Tibial artery (tissue), 4 donors: Measurements from ENCODE around the gene PRRX2.

ENCODE experiments used
- DNase-seq, 2 donors: peaks; one replicate each; pipeline ENCODE4 v3.0.0-alpha.2; 2019
- H3K27ac ChIP-seq, 2 donors: fragments of 200-600 bp; sonication (generic) in 1 of 2; 1 replicate in 1 of 2; 2 replicates in 1 of 2; pipeline ENCODE4 v1.5.1; 2018 to 2019; ENCODE audit warnings: mild to moderate bottlenecking in 1 of 2
- H3K27me3 ChIP-seq, 2 donors: fragments of 200-600 bp; sonication (generic) in 1 of 2; one replicate each; pipeline versions ENCODE4 v1.5.1 to v1.6.0; 2016 to 2019
- H3K36me3 ChIP-seq, 3 donors: fragments of 200-600 bp; sonication (generic) in 2 of 3; one replicate each; pipeline ENCODE4 v1.5.1; 2016 to 2019; ENCODE audit warnings: mild to moderate bottlenecking in 2 of 3
- H3K4me1 ChIP-seq, 4 donors: fragments of 200-600 bp; sonication (generic) in 2 of 4; 1 replicate in 3 of 4; 2 replicates in 1 of 4; pipeline ENCODE4 v1.5.1; 2016 to 2019
- H3K4me3 ChIP-seq, 2 donors: fragments of 200-600 bp; sonication (generic) in 1 of 2; 1 replicate in 1 of 2; 2 replicates in 1 of 2; pipeline ENCODE4 v1.5.1; 2018 to 2019; ENCODE audit warnings: mild to moderate bottlenecking in 2 of 2
- H3K9me3 ChIP-seq, 3 donors: fragments of 200-600 bp; sonication (generic) in 1 of 3; one replicate each; pipeline ENCODE4 v1.5.1; 2016 to 2019
- intact Hi-C: fragments of 100-400 bp; cut with DNase I; formaldehyde crosslinking; loops from one replicate; pipeline ENCODE4 v1.15.0; 2023; ENCODE audit warnings: low total_unique reads
- TF ChIP-seq, protein P1 (sequence below), 2 experiments: fragments of 200-600 bp in 1 of 2; fragments of 450-650 bp in 1 of 2; IDR thresholded peaks; one replicate each; pipeline ENCODE4 v1.5.1; 2017 to 2019; ENCODE audit warnings: antibody characterized with exemption in 2 of 2, mild to moderate bottlenecking in 1 of 2, moderate library complexity in 1 of 2

PRRX2 gene

GRCh38 chr9:129624168-129624759 is 41.2 kb upstream of the PRRX2 start:
- TF ChIP-seq, protein P1, sequence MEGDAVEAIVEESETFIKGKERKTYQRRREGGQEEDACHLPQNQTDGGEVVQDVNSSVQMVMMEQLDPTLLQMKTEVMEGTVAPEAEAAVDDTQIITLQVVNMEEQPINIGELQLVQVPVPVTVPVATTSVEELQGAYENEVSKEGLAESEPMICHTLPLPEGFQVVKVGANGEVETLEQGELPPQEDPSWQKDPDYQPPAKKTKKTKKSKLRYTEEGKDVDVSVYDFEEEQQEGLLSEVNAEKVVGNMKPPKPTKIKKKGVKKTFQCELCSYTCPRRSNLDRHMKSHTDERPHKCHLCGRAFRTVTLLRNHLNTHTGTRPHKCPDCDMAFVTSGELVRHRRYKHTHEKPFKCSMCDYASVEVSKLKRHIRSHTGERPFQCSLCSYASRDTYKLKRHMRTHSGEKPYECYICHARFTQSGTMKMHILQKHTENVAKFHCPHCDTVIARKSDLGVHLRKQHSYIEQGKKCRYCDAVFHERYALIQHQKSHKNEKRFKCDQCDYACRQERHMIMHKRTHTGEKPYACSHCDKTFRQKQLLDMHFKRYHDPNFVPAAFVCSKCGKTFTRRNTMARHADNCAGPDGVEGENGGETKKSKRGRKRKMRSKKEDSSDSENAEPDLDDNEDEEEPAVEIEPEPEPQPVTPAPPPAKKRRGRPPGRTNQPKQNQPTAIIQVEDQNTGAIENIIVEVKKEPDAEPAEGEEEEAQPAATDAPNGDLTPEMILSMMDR (IDR thresholded peaks at IDR 0.05) = peak; percentile 64 to 69
- DNase-seq = peak in 1 of 2 donors; percentile 76
- H3K27me3 ChIP-seq = peaks cover 0 to 11% of the 10 kb centered on the region in 2 donors
- no peak overlapping the region for H3K4me3 ChIP-seq
- peaks cover 0 to 47% (median 43%) of the 10 kb centered on the region in 4 donors for H3K4me1 ChIP-seq
- no peaks in the 10 kb centered on the region for H3K36me3 ChIP-seq
- no peak overlapping the region for H3K27ac ChIP-seq
- H3K9me3 ChIP-seq = no peaks in the 10 kb centered on the region
- intact Hi-C loops = no loop called here

GRCh38 chr9:129624947-129625346 is 40.5 kb upstream of the PRRX2 start:
- intact Hi-C loops = no loop called here

DNA sequence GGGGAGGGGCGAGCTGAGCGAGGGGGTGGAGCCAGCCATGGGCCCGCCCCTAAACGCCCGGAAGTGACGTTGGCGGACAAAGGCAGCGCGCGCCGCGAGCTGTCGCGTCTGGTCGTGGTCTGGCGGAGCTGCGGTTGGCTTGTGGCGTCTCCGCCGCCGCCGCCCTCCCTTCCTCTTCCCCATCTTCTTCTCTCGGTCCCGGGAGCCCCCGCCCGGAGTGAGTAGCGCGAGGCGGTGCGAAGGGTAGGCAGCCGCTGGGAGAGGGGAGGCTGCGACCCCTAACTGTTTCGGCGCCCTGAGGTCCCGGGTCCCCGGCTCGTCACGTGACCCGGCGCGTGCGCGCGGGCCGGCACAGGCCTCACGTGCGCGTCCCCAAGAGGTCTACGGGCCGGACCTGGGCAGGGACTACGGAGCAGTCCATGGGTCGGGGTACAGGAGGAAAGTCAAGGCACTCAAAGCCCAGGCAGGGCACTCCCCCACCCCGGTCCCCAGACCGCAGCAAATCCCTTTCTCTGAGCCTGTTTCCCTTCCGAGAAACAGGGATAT is 39.3 kb upstream of the PRRX2 start, which contains the start of gene NTMT1:
Gene NTMT1, plus strand, starts transcription at position 85 of the 546 bp plus-strand sequence. CDS start 6,541 bp downstream, outside the sequence.
- peak; percentile 82 to 91 for DNase-seq
- Histone ChIP-seq H3K27ac (peak within 1 kb of the TSS; percentile 87 to 90), H3K9me3 (no peaks in the 10 kb centered on the region), H3K4me1 (peaks cover 0 to 45% (median 38%) of the 10 kb centered on the region in 4 donors), H3K36me3 (no peaks in the 10 kb centered on the region), H3K27me3 (no peaks in the 10 kb centered on the region), H3K4me3 (peak within 1 kb of the TSS; percentile 72 to 79)
- intact Hi-C loops = no loop called here
- TF ChIP-seq, protein P1 (IDR thresholded peaks at IDR 0.05) = peak in 1 of 2 experiments; percentile 22

More at GRCh38 chr9:129624947-129625346, 40.5 kb upstream of the PRRX2 start:
- peak overlapping the region in 1 of 2 donors; percentile 90 for H3K27ac ChIP-seq
- no peaks in the 10 kb centered on the region for H3K9me3 ChIP-seq
- peaks cover 0 to 46% (median 42%) of the 10 kb centered on the region in 4 donors for H3K4me1 ChIP-seq
- H3K4me3 ChIP-seq = no peak overlapping the region
- TF ChIP-seq, protein P1 (IDR thresholded peaks at IDR 0.05) = no peak
- no peak for DNase-seq
- H3K36me3 ChIP-seq = no peaks in the 10 kb centered on the region
- H3K27me3 ChIP-seq = peaks cover 0 to 5% of the 10 kb centered on the region in 2 donors

- intact Hi-C loops = no loop called here
- no peak for DNase-seq
- H3K4me1 ChIP-seq = peaks cover 0 to 51% (median 42%) of the 10 kb centered on the region in 4 donors
Measured at GRCh38 chr9:129626625-129627284, 38.7 kb upstream of the PRRX2 start.

More at GRCh38 chr9:129626625-129627284, 38.7 kb upstream of the PRRX2 start:
- TF ChIP-seq, protein P1 (IDR thresholded peaks at IDR 0.05) = no peak
- H3K27ac ChIP-seq = peak overlapping the region; percentile 87 to 90
- H3K36me3 ChIP-seq = no peaks in the 10 kb centered on the region
- H3K9me3 ChIP-seq = no peaks in the 10 kb centered on the region
- peak overlapping the region; percentile 72 to 79 for H3K4me3 ChIP-seq
- H3K27me3 ChIP-seq = no peaks in the 10 kb centered on the region
